DND-41 (cell line): ENCODE data around the gene RNF150.

Experiments
- ATAC-seq: fragments of 200-7000 bp; cut with Tn5 transposase; 3 replicates; pipeline ENCODE4 v1.9.1; 2021; ENCODE audit warnings: low read depth; ENCODE audit not compliant: insufficient read depth
- DNase-seq: peaks from one replicate; pipeline ENCODE4 v3.0.0-alpha.2; 2020
- H2AFZ ChIP-seq: 2 replicates; pipeline ENCODE4 v1.6.0; 2012; ENCODE audit warnings: low read depth, low read length
- H3K27ac ChIP-seq: 2 replicates; pipeline ENCODE4 v1.5.1; 2012; ENCODE audit warnings: low read length, inconsistent platforms
- H3K27me3 ChIP-seq: fragments of 200-600 bp; sonication (generic); 2 replicates; pipeline ENCODE4 v1.6.0; 2012; ENCODE audit warnings: low read length, mild to moderate bottlenecking, inconsistent platforms; ENCODE audit not compliant: insufficient read depth, poor library complexity
- H3K36me3 ChIP-seq: 2 replicates; pipeline ENCODE4 v1.5.1; 2012; ENCODE audit warnings: low read length, inconsistent platforms; ENCODE audit not compliant: insufficient read depth
- H3K4me1 ChIP-seq: 2 replicates; pipeline ENCODE4 v1.5.1; 2012; ENCODE audit warnings: mild to moderate bottlenecking, low read length; ENCODE audit not compliant: insufficient read depth
- H3K4me2 ChIP-seq: 2 replicates; pipeline ENCODE4 v1.6.0; 2012; ENCODE audit warnings: mild to moderate bottlenecking, moderate library complexity, low read length, inconsistent platforms; ENCODE audit not compliant: insufficient read depth
- H3K4me3 ChIP-seq, 2 experiments: fragments of 200-600 bp in 1 of 2; shearing (Covaris generic) in 1 of 2; 2 replicates each; pipeline ENCODE4 v1.5.1; 2012 to 2016; ENCODE audit warnings: inconsistent platforms in 2 of 2, low read length in 2 of 2, mild to moderate bottlenecking in 2 of 2, low read depth in 1 of 2, moderate library complexity in 1 of 2
- H3K79me2 ChIP-seq: 2 replicates; pipeline ENCODE4 v1.6.0; 2012; ENCODE audit warnings: low read length, inconsistent platforms; ENCODE audit not compliant: insufficient read depth
- H3K9ac ChIP-seq: 2 replicates; pipeline ENCODE4 v1.6.0; 2012; ENCODE audit warnings: low read depth, mild to moderate bottlenecking, inconsistent platforms, low read length, moderate library complexity
- H3K9me3 ChIP-seq: 2 replicates; pipeline ENCODE4 v1.5.1; 2012; ENCODE audit warnings: low read length, moderate library complexity, mild to moderate bottlenecking, inconsistent platforms; ENCODE audit not compliant: insufficient read depth, severe bottlenecking
- H4K20me1 ChIP-seq: 2 replicates; pipeline ENCODE4 v1.6.0; 2012; ENCODE audit warnings: low read length; ENCODE audit not compliant: insufficient read depth
- EZH2 ChIP-seq: IDR thresholded peaks from 3 replicates; pipeline ENCODE4 v1.6.1; 2012; ENCODE audit warnings: borderline replicate concordance, low read depth, mild to moderate bottlenecking, moderate library complexity, low read length, inconsistent platforms; ENCODE audit not compliant: severe bottlenecking
- TF ChIP-seq, protein P1 (sequence below): IDR thresholded peaks from 2 replicates; pipeline ENCODE4 v1.5.1; 2012; ENCODE audit warnings: borderline replicate concordance, low read length, moderate library complexity, mild to moderate bottlenecking; ENCODE audit not compliant: poor library complexity, severe bottlenecking; ENCODE audit errors: extremely low read depth

Gene RNF150

DNA sequence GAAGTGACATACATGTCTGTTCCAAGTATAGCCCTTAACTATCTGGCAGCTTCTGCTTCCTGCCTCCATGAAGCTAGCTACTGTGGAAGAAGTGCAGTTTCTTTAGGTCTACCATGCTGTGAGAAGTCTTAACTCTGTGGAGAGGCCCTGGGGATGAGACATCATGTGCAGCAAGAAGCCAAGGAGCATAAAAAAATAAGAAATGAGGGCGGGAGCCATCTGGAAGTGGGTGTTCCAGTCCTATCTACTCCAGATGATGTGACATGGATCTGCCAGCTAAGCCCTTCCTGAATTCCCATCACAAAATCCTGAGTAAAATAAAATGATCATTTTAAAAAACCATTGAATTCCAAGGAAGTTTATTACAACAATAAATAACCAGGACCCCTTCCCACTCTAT lies 289.2 kb downstream of the RNF150 start:
- DNase-seq (no peak), ATAC-seq (no peak)
- TF ChIP-seq EZH2 = no peak
- no peaks in the 10 kb centered on the region for H3K9me3 ChIP-seq
- no peaks in the 10 kb centered on the region for H4K20me1 ChIP-seq
- no peak overlapping the region for H3K4me2 ChIP-seq
- H3K36me3 ChIP-seq = no peaks in the 10 kb centered on the region
- H3K27ac ChIP-seq = no peak overlapping the region
- H3K4me1 ChIP-seq = no peaks in the 10 kb centered on the region
- H3K79me2 ChIP-seq = no peaks in the 10 kb centered on the region
- H2AFZ ChIP-seq = no peak overlapping the region
- peaks cover 6% of the 10 kb centered on the region for H3K27me3 ChIP-seq
- no peak overlapping the region for H3K9ac ChIP-seq
- H3K4me3 ChIP-seq = no peak overlapping the region

- no peaks in the 10 kb centered on the region for H3K36me3 ChIP-seq
- no peak overlapping the region for H3K9ac ChIP-seq
- H3K4me3 ChIP-seq = no peak overlapping the region
- TF ChIP-seq EZH2 = no peak
- H3K4me1 ChIP-seq = no peaks in the 10 kb centered on the region
- no peak overlapping the region for H3K4me2 ChIP-seq
- H4K20me1 ChIP-seq = no peaks in the 10 kb centered on the region
- H3K27me3 ChIP-seq = peaks cover 4% of the 10 kb centered on the region
- H2AFZ ChIP-seq = no peak overlapping the region
- H3K9me3 ChIP-seq = no peaks in the 10 kb centered on the region
- ATAC-seq (no peak), DNase-seq (no peak)
- no peaks in the 10 kb centered on the region for H3K79me2 ChIP-seq
- no peak overlapping the region for H3K27ac ChIP-seq
These were observed 292.1 kb downstream of the RNF150 start for GRCh38 chr4:140841186-140841585.

- no peak overlapping the region for H3K27ac ChIP-seq
- H3K79me2 ChIP-seq = no peaks in the 10 kb centered on the region
- H3K27me3 ChIP-seq = peaks cover 4% of the 10 kb centered on the region
- H3K4me1 ChIP-seq = no peaks in the 10 kb centered on the region
- H3K9ac ChIP-seq = no peak overlapping the region
- no peak for TF ChIP-seq EZH2
- TF ChIP-seq, protein P1, sequence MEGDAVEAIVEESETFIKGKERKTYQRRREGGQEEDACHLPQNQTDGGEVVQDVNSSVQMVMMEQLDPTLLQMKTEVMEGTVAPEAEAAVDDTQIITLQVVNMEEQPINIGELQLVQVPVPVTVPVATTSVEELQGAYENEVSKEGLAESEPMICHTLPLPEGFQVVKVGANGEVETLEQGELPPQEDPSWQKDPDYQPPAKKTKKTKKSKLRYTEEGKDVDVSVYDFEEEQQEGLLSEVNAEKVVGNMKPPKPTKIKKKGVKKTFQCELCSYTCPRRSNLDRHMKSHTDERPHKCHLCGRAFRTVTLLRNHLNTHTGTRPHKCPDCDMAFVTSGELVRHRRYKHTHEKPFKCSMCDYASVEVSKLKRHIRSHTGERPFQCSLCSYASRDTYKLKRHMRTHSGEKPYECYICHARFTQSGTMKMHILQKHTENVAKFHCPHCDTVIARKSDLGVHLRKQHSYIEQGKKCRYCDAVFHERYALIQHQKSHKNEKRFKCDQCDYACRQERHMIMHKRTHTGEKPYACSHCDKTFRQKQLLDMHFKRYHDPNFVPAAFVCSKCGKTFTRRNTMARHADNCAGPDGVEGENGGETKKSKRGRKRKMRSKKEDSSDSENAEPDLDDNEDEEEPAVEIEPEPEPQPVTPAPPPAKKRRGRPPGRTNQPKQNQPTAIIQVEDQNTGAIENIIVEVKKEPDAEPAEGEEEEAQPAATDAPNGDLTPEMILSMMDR = no peak
- DNase-seq (no peak), ATAC-seq (no peak)
- H3K4me3 ChIP-seq = no peak overlapping the region
- no peaks in the 10 kb centered on the region for H4K20me1 ChIP-seq
- no peaks in the 10 kb centered on the region for H3K36me3 ChIP-seq
- no peak overlapping the region for H3K4me2 ChIP-seq
- no peaks in the 10 kb centered on the region for H3K9me3 ChIP-seq
- H2AFZ ChIP-seq = no peak overlapping the region
These were observed 293.1 kb downstream of the RNF150 start for GRCh38 chr4:140839888-140840790.

- no peak for DNase-seq
- no peak for TF ChIP-seq EZH2
- TF ChIP-seq, protein P1 = no peak
- no peak overlapping the region for H3K4me3 ChIP-seq
- no peaks in the 10 kb centered on the region for H3K4me1 ChIP-seq
- H3K9me3 ChIP-seq = no peaks in the 10 kb centered on the region
- H4K20me1 ChIP-seq = no peaks in the 10 kb centered on the region
- no peaks in the 10 kb centered on the region for H3K79me2 ChIP-seq
- no peak for ATAC-seq
- peaks cover 4% of the 10 kb centered on the region for H3K27me3 ChIP-seq
- H3K4me2 ChIP-seq = no peak overlapping the region
- no peak overlapping the region for H3K9ac ChIP-seq
- H2AFZ ChIP-seq = no peak overlapping the region
- no peak overlapping the region for H3K27ac ChIP-seq
- H3K36me3 ChIP-seq = no peaks in the 10 kb centered on the region
These were observed 293.9 kb downstream of the RNF150 start for GRCh38 chr4:140839406-140839805.
